HG02610 (cell line): ENCODE data around the gene JDP2.

Source experiments
- ATAC-seq: cut with Tn5 transposase; IDR thresholded peaks from one replicate; pipeline ENCODE4 v1.9.1; 2021; ENCODE audit warnings: mild to moderate bottlenecking, moderate library complexity; ENCODE audit not compliant: unreplicated experiment

The JDP2 gene

DNA sequence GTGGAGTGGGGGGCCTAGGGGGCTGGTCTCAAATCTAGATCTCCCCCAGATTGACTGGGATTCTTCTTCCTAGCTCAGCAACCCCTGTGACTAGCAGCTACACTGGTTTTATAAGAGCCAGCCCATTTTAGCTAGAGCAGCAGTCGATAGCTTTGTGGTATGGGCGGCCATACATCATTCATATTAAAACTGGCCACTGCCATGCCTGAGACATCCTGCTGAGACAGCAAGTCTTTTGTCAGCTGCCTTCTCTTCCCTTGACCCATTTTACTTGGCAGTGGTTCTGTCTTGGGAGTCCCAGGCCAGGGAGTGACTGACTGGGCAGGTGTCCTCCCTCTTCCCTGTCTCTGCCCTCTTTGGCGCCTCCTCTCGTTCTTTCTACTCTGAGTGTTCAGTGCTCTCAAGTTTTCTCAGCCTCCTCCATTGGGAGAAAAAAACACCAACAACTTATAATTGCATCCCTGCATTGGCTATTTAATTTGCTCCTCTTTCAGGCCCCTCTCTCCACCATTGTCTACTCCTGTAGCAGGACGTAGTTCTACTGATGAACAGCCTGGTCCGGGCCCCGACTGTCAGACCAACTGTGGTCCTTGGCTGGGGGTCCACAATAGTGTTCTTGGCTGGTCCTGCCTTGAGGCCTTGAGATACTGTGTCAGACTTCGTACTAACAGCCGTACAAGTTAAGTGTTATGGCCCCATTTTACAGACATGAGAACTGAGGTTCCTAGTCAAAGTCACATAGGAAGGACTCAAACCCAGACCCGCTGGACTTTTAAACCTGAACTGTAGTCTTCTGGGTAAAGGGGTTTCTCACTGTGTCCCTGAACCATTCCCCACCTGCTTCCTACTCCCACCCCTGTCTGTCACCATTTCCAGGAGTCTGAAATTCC, 18.3 kb upstream of the JDP2 start:
- no peak for ATAC-seq

DNA sequence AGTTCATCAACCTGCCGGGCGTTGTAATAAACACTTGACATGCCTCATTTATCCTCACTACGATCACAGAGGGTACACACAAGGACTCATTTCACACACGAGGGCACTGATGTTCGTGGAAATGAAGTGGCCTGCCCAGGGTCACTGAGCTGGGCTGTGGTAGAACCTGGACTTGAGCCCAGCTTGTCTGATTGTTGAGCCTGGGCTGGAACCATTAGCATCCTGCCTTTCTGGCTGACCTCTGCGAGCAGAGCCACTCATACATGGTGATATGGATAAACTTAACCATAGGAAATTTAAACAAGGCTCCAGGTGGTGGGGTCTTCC, 16.6 kb upstream of the JDP2 start:
- ATAC-seq, result no peak

GRCh38 chr14:75413013-75413412, 14.8 kb upstream of the JDP2 start:
- no peak for ATAC-seq

DNA sequence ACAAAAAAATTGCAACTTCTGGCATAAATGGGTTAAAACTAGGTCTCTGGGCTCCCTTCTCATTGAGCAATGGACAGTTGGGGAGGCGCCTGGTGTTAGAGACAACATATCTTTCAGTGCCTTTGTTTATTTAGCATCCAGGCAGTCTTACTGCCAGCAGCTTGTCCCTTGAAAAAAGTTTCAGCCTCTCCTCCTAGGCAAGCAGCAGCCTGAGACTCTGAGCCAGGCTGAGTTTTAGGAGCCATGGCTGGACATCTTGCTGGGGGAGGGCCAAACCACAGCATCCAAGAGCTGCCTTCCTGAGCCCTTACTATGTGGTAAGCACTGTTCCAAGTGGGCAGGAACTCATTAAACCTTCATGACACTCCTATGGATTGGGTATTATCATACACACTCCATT, 10.1 kb upstream of the JDP2 start:
- no peak for ATAC-seq

DNA sequence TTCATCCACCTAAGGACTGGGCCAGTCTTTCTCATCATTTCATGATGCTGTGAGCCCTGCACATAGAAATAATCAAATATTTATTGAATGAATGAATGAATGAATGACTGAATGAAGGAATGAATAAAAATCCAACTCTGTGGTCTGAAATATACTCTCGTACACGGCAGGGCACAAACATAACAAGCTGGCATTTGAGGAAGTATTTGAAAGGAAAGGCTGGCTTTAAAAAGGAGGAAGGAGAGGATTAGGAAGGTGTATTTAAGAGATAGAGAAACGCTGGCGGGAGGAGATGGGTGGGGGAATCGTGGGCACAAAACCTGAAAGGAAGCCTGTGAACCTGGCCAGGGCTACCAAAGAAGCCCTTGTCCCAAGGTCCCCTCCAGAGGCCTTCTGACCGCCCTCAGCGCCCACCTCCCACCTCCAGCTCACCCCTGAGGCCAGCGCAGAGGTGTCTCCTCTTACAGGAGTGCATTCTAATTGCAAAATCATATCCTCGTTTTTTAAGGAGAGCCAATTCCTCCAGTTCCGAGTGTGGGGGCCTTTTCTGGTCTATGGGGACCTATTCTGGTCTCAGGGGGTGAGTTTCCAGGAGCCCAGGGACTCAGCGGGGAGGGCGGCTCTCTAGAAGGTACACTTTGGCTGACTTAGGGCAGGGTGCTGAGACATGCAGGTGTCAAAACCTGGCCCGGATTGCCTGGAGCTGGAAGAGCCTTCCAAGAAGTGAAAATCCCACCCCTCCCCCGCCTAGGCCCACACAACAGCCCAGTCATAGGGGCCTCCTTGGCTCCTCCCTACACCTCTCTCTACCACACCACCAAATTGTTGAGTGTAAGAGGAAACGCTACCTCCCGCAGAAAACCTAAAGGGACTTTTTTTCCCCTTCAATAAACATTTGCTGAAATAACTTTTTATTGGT, 8.7 kb upstream of the JDP2 start:
- peak; percentile 68 for ATAC-seq

DNA sequence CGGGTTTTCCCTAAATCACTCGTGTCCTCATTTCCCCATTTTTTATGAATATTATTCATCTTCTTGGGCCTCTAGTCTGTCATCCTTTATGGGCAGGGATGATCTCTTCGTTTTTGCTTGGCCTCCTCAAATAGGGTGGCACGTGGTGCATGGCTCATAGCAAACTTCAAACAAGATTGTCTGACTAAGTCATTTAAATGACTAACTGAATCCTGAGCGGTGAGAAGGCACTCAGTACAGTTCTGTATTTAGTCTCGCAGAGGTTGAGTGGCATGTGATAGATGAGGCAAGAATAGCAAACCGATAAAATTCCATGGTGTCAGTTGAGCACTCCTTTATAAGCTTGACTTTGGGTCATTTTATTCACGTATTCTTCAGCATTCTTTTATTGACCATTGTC, 5.7 kb upstream of the JDP2 start:
- ATAC-seq, result no peak

- no peak for ATAC-seq
These were observed 3.3 kb upstream of the JDP2 start for GRCh38 chr14:75424496-75424895.

DNA sequence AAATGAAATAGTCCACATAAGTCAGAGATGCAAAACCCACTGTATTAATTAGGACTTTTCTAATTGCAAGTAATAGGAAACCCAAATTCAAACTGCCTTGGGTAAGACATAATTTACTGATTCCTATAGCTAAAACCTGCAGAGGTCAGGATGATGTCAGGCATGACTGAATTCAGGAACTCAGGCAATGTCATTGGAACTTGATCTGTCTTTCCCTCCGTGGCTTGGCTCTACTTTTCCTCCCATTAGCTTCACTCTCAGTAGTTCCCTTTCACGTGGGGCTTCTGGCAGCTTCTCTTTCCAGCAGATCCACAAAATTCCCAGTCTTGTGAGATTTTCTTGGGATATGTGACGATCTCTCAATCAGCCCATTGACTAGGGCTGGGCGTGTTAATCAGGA, 2.4 kb upstream of the JDP2 start:
- no peak for ATAC-seq

- ATAC-seq, result peak; percentile 75
These were observed 1.3 kb upstream of the JDP2 start for GRCh38 chr14:75426332-75427125.

DNA sequence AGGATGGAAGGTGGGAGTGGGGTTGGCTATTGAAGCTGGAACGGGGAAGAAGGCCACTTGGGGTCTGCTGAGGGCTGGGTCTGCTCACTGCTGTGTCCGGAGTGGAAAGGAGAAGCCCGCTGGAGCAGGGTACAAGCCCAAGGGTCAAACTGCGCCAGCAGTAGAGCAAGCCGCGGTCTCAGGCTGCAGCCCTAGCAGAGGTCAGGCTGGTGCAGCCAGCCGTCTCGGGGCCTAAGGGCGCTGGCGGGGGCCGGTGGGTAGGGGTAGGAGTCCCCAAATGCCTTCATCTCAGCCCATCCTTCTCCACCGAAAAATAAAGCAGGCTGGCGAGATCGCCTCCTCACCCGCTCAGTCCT, 718 bp upstream of the JDP2 start:
- no peak for ATAC-seq

DNA sequence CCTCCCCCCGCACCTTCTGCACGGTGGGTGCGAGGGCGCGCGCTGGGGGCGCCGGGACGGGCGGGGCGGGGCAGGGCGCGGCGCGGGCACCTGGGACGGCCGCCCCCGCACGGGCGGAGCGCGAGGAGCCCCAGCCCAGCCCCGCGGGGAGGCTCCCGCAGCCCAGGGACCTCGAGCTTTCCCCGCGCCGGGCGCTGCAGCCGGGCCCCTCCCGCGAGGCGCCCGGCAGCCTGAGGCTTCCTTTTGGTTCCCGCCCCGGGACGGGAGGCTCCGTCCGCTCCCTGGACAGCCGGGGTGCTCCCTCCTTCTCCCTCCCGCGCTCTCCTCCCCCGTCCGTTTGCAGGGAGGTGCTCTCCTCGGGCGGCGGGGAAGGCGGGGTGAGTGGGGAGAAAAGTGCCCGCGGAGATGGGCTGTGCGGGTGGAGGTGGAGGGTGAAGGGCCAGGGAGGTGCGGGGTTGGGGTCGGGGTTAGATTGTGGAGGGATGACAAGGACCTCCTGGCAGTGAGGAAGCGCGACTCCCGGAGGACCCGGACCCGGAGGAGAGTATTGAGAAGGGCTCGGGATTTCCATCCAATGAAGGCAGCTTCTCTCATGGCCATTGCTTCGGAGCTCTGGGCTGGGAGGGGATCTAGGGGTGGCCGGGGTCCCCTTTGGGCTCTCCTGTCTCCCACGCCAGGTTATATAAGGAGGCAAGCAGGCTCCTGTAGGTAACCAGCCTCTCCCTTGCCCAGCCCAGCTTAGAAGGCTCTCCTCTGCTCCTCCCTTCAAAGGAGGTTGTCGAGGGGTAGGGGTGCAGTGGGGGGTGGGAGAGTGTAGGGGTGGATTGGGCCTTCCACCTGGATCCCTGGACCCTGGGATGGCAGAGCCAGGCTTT, 645 bp downstream of the JDP2 start:
- ATAC-seq, result no peak

- no peak for ATAC-seq
These were observed 1.7 kb downstream of the JDP2 start for GRCh38 chr14:75429562-75429961.

- no peak for ATAC-seq
These were observed 2.3 kb downstream of the JDP2 start for GRCh38 chr14:75430116-75430515.

DNA sequence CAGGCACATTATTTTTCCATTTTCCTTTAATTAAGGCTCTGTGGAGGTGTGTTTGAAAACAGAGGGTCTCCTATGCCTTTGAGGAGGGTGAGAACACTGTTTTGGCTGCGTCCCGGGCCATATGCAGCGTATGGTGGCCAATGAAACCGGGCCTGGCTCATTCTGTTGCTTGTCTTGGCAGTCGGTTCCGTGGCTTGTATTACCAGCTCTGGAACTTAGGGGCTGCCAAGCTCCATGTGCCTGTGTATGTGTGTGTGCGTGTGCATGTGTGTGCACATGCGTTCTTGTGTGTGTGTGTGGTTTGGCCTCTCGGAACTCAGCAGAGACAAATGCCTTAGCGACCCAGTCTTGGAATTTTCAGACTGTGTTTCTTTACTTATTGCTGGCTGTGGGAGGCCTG, 2.7 kb downstream of the JDP2 start:
- no peak for ATAC-seq

DNA sequence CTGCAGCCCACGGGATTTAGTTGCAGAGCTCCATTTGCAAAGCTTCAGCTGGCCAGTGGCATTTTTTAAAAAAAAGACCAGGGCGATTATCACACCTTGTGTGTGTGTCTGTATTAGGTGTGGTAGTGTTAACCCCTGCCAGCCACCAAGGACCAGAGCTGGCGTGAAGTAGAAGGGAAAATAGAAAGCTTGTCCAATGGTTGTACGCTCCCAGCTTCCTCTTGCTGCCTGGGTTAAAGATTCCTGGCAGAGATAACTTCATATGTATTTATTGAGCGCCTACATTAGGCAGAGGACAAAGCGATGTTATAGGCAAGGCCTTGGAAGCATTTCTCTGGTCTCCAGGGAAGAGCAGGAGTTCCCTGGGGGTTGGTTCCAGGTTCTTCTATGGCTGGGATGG, 3.2 kb downstream of the JDP2 start:
- no peak for ATAC-seq

DNA sequence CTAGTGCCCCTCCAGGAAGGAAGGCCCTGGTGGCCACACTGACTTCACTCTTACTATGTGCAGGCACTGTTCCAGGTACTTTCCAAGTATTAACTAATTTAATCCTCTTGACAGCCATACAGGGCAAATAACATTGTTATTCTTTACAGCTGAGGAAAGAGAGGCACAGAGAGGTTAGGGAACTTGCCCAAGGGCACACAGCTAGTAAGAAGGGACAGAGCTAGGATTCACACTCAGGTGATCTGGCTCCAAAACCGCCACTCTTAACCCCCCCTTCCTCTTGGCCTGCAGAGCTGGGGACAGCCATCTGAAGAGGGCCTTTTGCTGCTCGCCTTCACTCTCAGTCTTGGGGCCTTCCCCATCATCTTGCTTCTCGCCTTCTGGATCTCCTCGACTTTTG, 4.0 kb downstream of the JDP2 start:
- no peak for ATAC-seq

DNA sequence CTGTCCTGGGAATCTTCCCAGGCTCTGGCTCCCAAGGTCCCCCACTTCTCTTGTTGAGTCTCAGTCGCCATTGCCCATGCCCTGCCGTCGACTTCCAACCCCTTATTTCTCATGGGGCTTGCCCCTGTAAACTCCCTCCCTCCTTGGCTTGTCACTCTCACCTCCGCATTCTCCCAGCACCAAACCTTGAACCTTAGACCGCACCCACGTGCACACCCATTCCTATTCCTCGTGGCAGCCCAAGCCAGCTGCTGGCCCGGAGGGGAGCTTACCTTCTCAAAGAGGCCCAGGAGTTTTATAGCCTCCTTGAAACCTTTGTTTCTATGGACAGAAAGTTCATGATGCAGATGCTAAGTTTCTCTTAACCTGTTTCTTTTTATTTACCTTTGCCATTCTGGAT, 4.6 kb downstream of the JDP2 start:
- no peak for ATAC-seq

GRCh38 chr14:75433631-75434071, 5.8 kb downstream of the JDP2 start:
- no peak for ATAC-seq

DNA sequence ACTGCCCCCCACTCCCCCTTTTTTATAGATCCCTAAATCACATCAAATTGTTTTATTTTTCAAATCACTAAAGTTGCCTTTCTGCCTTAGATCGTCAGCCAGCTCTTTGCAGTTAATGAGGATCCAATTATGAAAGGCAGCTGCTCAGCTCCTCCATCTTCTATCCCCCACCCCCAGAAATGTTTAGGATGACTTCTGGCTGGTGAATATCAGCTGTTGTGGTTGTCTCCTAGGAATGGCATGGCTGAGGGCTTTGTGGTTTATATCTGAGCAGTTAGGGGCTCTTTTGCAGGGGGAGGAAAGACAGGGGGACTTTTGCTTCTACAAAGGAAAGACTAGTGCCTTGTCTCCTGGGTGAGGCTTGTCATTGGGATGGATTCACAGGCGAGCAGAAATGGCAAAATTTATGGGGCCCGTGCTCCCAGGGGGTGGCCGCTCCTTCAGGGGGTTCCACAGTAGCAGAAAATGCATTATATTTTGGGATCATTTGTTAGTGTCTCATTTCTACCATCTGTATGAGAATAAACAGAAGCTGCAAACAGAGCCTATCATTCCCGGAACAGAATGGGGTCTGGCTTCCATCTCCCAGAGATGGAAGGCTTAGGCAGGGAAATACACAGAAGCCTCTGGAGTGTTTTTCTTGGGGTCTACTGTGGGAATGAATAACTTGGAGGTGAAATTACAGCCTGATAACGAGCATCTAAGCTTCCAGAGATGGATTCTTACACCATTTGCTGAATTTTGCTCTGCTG, 6.5 kb downstream of the JDP2 start:
- ATAC-seq, result no peak

DNA sequence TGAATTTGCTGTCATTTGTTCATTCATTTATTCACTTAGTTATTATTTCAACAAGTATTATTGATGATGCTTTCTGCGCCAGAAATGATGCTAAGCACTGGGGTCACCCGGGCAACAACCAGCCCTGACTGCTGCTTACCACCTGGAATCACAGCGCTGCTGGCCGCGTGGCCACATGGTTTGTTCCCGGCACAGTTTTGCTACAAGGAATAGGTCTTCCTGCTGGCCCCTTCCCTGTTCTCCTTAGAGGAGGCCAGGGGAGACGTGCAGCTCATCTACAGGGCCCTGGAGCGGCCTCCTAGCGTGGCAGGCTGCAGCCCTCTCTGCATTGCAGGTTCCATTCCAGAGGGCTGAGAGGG, 7.0 kb downstream of the JDP2 start:
- ATAC-seq, result no peak
